ENCODE results near the gene LDHAL6A. TPM values are rescaled to one million over a fixed set of nuclear protein-coding genes. Genes with fewer than 3 reads are reported as not detected.

LDHAL6A gene
- polyA plus RNA-seq, 1 experiment, result not detected

DNA sequence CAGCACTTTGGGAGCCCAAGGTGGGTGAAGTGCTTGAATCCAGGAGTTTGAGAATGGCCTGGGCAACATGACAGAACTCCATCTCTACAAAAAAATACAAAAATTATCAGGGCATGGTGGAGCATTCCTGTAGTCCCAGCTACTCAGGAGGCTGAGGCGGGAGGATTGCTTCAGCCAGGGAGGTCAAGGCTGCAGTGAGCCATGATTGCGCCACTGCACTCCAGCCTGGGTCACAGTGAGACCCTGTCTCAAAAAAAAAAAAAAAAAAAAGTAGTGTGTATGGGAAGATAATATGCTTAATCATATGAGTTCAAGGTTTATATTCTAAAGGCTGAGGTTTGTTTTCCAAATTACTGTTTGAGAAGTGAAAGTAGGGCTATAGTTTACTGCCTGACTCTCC, 10.7 kb downstream of the LDHAL6A start:
- DNase-seq (ENCODE audit: low read depth), result no peak
- Histone ChIP-seq H3K4me3 (ENCODE audit: low read depth, low read length) (no peak overlapping the region), H3K27me3 (ENCODE audit: control insufficient read depth, insufficient read depth, low read length) (no peaks in the 10 kb centered on the region), H3K36me3 (ENCODE audit: control insufficient read depth, insufficient read depth, low read length) (no peaks in the 10 kb centered on the region)
- CTCF ChIA-PET, result no interaction called here
- TF ChIP-seq, protein P1, sequence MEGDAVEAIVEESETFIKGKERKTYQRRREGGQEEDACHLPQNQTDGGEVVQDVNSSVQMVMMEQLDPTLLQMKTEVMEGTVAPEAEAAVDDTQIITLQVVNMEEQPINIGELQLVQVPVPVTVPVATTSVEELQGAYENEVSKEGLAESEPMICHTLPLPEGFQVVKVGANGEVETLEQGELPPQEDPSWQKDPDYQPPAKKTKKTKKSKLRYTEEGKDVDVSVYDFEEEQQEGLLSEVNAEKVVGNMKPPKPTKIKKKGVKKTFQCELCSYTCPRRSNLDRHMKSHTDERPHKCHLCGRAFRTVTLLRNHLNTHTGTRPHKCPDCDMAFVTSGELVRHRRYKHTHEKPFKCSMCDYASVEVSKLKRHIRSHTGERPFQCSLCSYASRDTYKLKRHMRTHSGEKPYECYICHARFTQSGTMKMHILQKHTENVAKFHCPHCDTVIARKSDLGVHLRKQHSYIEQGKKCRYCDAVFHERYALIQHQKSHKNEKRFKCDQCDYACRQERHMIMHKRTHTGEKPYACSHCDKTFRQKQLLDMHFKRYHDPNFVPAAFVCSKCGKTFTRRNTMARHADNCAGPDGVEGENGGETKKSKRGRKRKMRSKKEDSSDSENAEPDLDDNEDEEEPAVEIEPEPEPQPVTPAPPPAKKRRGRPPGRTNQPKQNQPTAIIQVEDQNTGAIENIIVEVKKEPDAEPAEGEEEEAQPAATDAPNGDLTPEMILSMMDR (IDR thresholded peaks at IDR 0.05; ENCODE audit: insufficient read depth, low read depth, low read length), result no peak
- POLR2A ChIA-PET, result no interaction called here

DNA sequence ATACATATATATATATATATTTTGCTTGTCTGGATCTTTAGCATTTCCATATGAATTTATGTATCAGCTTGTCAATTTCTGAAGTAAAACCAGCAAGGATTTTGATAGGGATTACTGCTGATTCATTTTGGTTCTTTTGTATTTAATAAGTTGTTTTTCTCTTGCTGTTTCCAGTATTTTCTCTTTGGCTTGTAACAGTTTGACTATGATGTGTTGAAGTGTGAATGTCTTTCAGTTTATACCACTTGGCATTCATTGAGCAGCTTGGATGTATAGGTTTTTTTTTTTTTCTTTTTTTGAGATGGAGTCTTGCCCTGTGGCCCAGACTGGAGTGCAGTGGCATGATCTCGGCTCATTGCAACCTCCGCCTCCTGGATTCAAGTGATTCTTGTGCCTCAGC, 12.4 kb downstream of the LDHAL6A start:
- no peaks in the 10 kb centered on the region for H3K27me3 ChIP-seq (ENCODE audit: control insufficient read depth, insufficient read depth, low read length)
- POLR2A ChIA-PET, result no interaction called here
- no peaks in the 10 kb centered on the region for H3K36me3 ChIP-seq (ENCODE audit: control insufficient read depth, insufficient read depth, low read length)
- DNase-seq (ENCODE audit: low read depth), result no peak
- TF ChIP-seq, protein P1 (IDR thresholded peaks at IDR 0.05; ENCODE audit: insufficient read depth, low read depth, low read length), result no peak
- H3K4me3 ChIP-seq (ENCODE audit: low read depth, low read length), result no peak overlapping the region
- CTCF ChIA-PET, result interaction anchor here (1.3 kb wide), 1 partner anchor 58 kb away, joined by 3 read pairs; no protein-coding TSS in a partner anchor

DNA sequence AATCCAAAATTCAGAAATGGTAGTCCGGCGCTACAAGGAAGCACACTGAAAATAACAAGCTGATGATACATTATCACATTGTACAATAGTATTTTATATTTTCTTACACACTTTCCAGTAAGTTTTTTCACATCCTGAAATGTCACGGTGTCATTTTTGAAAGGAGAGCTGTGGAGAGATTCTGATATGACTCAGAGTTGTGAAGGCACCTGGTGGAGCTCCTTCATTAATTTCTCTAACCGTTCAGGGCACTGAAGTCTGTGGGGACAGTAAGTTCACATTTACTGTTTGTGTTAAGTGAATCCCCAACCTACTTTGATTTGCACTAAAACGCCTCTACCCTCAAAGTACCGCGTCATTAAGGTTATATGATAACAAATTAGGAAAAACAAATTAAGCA, 13.3 kb downstream of the LDHAL6A start:
- DNase-seq (ENCODE audit: low read depth), result no peak

DNA sequence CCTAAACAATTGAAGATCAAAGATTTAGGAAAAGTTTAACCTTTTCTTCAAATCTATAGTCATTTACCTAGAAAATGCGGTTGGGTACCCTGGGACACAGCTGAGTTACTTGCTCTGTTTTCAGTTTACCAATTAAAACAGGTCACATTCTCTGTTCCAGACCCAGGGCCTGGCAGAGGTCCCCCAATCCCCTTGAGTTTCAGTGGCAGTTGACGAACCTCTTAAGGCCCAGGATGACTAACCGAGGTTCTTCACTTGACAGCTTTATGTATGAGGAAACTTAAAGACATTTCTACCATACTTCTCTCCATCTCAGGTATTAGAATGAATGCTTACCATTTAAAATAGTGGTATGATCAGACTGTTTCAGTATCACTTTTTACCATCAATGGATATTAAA, 16.3 kb downstream of the LDHAL6A start:
- peaks cover 1% of the 10 kb centered on the region; the same call in 1 of the 2 replicates for H3K36me3 ChIP-seq (ENCODE audit: control insufficient read depth, insufficient read depth, low read length)
- ChIA-PET CTCF (interaction anchor here (0.6 to 1.2 kb wide), 3 partner anchors 8 to 272 kb away, joined by 3 read pairs; no protein-coding TSS in a partner anchor), POLR2A (no interaction called here)
- DNase-seq (ENCODE audit: low read depth), result no peak
- no peak overlapping the region for H3K4me3 ChIP-seq (ENCODE audit: low read depth, low read length)
- TF ChIP-seq, protein P1 (IDR thresholded peaks at IDR 0.05; ENCODE audit: insufficient read depth, low read depth, low read length), result no peak
- no peaks in the 10 kb centered on the region for H3K27me3 ChIP-seq (ENCODE audit: control insufficient read depth, insufficient read depth, low read length)

More for the DNA sequence above, 13.3 kb downstream of the LDHAL6A start:
- TF ChIP-seq, protein P1 (IDR thresholded peaks at IDR 0.05; ENCODE audit: insufficient read depth, low read depth, low read length), result no peak
- ChIA-PET CTCF (interaction anchor here (1.3 kb wide), 1 partner anchor 59 kb away, joined by 3 read pairs; no protein-coding TSS in a partner anchor), POLR2A (no interaction called here)
- no peaks in the 10 kb centered on the region for H3K27me3 ChIP-seq (ENCODE audit: control insufficient read depth, insufficient read depth, low read length)
- no peak overlapping the region for H3K4me3 ChIP-seq (ENCODE audit: low read depth, low read length)
- peaks cover 1% of the 10 kb centered on the region; the same call in 1 of the 2 replicates for H3K36me3 ChIP-seq (ENCODE audit: control insufficient read depth, insufficient read depth, low read length)

GRCh38 chr11:18472587-18472986, 16.9 kb downstream of the LDHAL6A start:
- H3K36me3 ChIP-seq (ENCODE audit: control insufficient read depth, insufficient read depth, low read length), result peaks cover 1% of the 10 kb centered on the region; the same call in 1 of the 2 replicates
- ChIA-PET POLR2A (no interaction called here), CTCF (interaction anchor here (0.6 to 1.2 kb wide), 3 partner anchors 9 to 272 kb away, joined by 3 read pairs; no protein-coding TSS in a partner anchor)
- TF ChIP-seq, protein P1 (IDR thresholded peaks at IDR 0.05; ENCODE audit: insufficient read depth, low read depth, low read length), result no peak
- H3K4me3 ChIP-seq (ENCODE audit: low read depth, low read length), result no peak overlapping the region
- H3K27me3 ChIP-seq (ENCODE audit: control insufficient read depth, insufficient read depth, low read length), result no peaks in the 10 kb centered on the region
- no peak for DNase-seq (ENCODE audit: low read depth)

Measured in BJ (cell line).